HG02623 (cell line): ENCODE measurements around the gene SPATA6L.
"Not testable (repeated sequence)": the region's sequence is repeated elsewhere in the genome, so short reads cannot be mapped to it uniquely, and the experiment has no call there.

Experiments
- ATAC-seq: cut with Tn5 transposase; IDR thresholded peaks from one replicate; pipeline ENCODE4 v1.9.1; 2021; ENCODE audit warnings: moderate library complexity; ENCODE audit not compliant: unreplicated experiment

Gene SPATA6L

DNA sequence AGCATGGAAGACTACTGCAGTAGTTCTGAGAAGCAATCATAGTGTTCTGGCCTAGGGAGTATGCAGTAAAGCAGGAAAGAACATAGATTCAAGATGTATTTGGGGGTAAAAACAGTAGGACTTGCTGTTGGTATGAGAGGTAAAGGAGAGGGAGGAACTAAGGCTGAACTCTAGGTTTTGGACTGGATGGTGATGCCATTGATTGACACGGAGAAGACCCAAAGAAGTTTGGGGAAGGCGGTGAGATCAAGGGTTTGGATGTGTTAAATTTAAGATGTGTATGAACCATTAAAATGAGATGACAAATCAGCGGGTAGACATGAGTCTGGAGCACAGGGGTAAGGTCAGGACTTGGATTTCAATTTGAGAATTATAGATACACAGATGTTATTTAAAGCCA is 11.1 kb upstream of the SPATA6L start:
- no peak for ATAC-seq

GRCh38 chr9:4674783-4675182 is 8.5 kb upstream of the SPATA6L start:
- no peak for ATAC-seq

- no peak for ATAC-seq
Measured at GRCh38 chr9:4671737-4672136, 5.5 kb upstream of the SPATA6L start.

GRCh38 chr9:4670591-4670990 is 4.3 kb upstream of the SPATA6L start:
- ATAC-seq, result no peak

GRCh38 chr9:4669890-4670289 is 3.6 kb upstream of the SPATA6L start:
- no peak for ATAC-seq

GRCh38 chr9:4668604-4669003 is 2.3 kb upstream of the SPATA6L start:
- ATAC-seq, result no peak

DNA sequence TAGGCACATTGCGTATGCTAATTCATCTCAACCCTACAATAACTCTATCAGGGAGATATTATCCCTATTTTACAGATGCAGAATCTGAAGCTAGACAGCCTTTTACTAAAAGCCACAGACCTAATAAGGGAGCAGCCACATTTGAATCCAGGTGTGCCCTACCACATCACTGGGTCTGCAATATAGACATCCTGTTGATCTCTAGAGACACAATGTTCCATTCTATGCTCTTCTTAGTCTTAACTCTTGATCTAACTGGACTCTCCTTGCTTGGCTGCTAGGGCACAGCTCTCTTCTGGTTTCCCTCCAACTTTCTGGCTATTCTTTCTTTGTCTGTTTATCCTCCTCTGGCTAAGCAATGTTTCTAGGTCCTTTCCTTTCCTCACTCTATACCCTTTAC is 1.4 kb upstream of the SPATA6L start:
- no peak for ATAC-seq

- ATAC-seq, result no peak
Measured at GRCh38 chr9:4665357-4665756, 923 bp downstream of the SPATA6L start.

GRCh38 chr9:4663956-4664355 is 2.3 kb downstream of the SPATA6L start:
- no peak for ATAC-seq

- ATAC-seq, result no peak
Measured at GRCh38 chr9:4662989-4663792, 3.1 kb downstream of the SPATA6L start.

DNA sequence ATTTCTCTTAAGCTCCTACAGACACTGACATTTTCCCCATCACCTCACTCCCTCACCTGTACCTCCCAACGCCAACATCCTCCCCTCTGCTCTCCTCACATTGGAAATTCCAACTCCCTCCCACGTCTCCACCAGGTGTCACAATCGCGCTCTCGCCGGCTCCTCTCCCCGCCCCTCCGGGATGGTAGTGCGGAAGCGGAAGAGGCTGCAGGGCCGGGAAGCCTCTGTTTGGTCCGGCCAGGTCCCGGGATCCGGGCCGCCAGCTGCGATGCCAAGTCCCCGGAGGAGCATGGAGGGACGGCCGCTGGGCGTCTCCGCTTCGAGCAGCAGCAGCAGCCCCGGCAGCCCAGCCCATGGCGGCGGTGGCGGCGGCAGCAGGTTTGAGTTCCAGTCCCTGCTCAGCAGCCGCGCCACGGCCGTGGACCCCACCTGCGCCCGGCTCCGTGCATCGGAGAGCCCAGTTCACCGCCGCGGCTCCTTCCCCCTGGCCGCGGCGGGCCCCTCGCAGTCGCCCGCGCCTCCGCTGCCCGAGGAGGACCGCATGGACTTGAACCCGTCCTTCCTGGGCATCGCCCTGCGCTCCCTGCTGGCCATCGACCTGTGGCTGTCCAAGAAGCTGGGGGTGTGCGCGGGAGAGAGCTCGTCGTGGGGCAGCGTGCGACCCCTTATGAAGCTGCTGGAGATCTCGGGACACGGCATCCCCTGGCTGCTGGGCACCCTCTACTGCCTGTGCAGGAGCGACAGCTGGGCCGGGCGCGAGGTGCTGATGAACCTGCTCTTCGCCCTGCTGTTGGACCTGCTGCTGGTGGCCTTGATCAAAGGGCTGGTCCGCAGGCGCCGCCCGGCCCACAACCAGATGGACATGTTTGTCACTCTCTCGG is 3.9 kb downstream of the SPATA6L start, which contains the start of gene PLPP6:
Gene PLPP6 (plus strand): TSS at position 187 of the 881 bp plus-strand sequence. CDS start 82 bp downstream, at position 269.
- peak; percentile 90 for ATAC-seq

- no peak for ATAC-seq
Measured at GRCh38 chr9:4661611-4662010, 4.7 kb downstream of the SPATA6L start.

DNA sequence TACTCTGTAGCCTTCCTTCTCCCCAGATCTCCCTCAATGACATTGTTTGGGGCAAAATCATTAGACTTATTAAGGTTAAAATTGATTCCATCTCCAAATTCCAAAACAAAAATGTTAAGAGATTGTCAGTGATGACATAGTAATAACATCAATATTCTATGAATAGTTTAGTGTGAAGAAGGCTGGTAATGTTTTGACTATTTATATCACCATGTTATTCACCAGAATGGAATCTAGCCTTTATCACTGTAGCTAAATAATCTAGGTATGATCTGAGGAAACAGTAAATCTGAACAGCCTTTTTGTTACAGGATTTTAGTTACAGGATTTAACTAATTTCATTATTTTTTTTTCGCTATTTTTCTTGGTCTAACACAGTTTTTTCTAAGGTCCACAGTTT is 5.1 kb downstream of the SPATA6L start:
- ATAC-seq, result no peak

GRCh38 chr9:4660665-4661064 is 5.6 kb downstream of the SPATA6L start:
- not testable (repeated sequence) for ATAC-seq

- no peak for ATAC-seq
Measured at GRCh38 chr9:4657426-4658159, 8.7 kb downstream of the SPATA6L start.

DNA sequence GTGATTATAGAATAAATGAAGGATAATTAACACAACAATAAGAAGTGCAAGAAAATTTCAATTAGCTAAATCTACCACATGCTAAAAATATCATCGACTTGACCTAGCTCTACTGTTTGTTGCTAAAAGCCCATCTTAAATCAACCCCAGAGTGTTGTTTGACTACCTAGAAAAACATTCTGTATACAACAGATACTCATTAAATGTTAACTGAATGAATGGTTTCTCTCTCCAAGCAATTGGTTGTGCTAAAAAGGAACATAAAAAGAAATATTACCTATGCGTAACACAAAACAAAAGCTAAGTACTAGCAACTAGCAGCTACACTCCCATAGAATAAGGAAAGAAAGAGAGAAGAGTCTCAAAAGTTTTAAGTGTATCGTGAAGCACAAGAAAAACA is 9.7 kb downstream of the SPATA6L start:
- no peak for ATAC-seq

- not testable (repeated sequence) for ATAC-seq
Measured at GRCh38 chr9:4656196-4656595, 10.1 kb downstream of the SPATA6L start.

GRCh38 chr9:4654538-4654937 is 11.7 kb downstream of the SPATA6L start:
- no peak for ATAC-seq

- ATAC-seq, result no peak
Measured at GRCh38 chr9:4654084-4654483, 12.2 kb downstream of the SPATA6L start.

GRCh38 chr9:4642351-4642750 is 23.9 kb downstream of the SPATA6L start:
- ATAC-seq, result no peak

GRCh38 chr9:4640027-4640426 is 26.3 kb downstream of the SPATA6L start:
- no peak for ATAC-seq
